Lower lobe of right lung (tissue), 2 donors: ENCODE results near the gene CACNA1A. TPM values are rescaled to one million over a fixed set of nuclear protein-coding genes. Genes with fewer than 3 reads are reported as not detected.

Source experiments
- ATAC-seq, 2 donors: fragments of 200-7000 bp; cut with Tn5 transposase; one replicate each; pipeline ENCODE4 v1.9.1; 2020 to 2022; ENCODE audit warnings: mild to moderate bottlenecking in 2 of 2, moderate library complexity in 2 of 2
- DNase-seq: peaks from one replicate; pipeline ENCODE4 v3.0.0-alpha.2; 2020
- H3K27ac ChIP-seq: fragments of 200-600 bp; one replicate; pipeline ENCODE4 v1.8.0; 2022
- H3K27me3 ChIP-seq: fragments of 200-600 bp; one replicate; pipeline ENCODE4 v1.8.0; 2022; ENCODE audit warnings: low read depth
- H3K36me3 ChIP-seq: fragments of 200-600 bp; one replicate; pipeline ENCODE4 v1.8.0; 2022; ENCODE audit warnings: mild to moderate bottlenecking
- H3K4me1 ChIP-seq: fragments of 200-600 bp; one replicate; pipeline ENCODE4 v1.8.0; 2022
- H3K4me3 ChIP-seq: fragments of 200-600 bp; one replicate; pipeline ENCODE4 v1.8.0; 2022; ENCODE audit warnings: mild to moderate bottlenecking
- H3K9me3 ChIP-seq: fragments of 200-600 bp; one replicate; pipeline ENCODE4 v1.8.0; 2022
- intact Hi-C: fragments of 100-400 bp; cut with DNase I; formaldehyde crosslinking; loops from one replicate; pipeline ENCODE4 v1.11.0; 2022
- total RNA-seq: library from RNA; stranded (reverse); fragmentation: NEBNext Ultra II Directional; extraction: Animal tissue kit (Norgen Biotek cat#: 25700); gene quantifications from one replicate; pipeline ENCODE4 v1.2.1, GENCODE V29; 2021
- TF ChIP-seq, protein P1 (sequence below): fragments of 200-600 bp; IDR thresholded peaks from one replicate; pipeline ENCODE4 v1.8.0; 2022; ENCODE audit warnings: antibody characterized with exemption, mild to moderate bottlenecking
- donor health status: DM: no; HTN: yes; CAD: no; lungs with severe emphysema.

The CACNA1A gene
- total RNA-seq, 1 donor from 2014 or later = 0.71 TPM

DNA sequence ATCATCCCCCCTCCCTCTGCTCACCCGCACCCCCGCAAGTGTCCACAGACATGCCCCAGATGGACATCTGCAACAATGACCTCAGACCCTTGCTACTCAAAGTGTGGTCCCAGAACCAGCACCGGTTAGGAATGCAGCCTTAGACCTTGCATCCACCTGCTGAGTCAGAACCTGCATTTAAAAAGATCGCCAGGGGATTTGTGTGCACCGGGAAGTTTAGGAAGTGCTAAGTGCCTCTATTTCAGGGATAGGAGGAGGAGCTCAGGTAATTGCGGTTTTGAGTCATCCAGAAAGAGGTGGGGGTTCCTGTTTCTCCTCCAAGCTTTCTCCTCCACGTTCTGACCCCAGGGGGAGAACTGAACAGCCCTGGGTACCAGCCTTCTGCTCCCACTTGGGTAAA, 46.2 kb downstream of the CACNA1A start:
- Histone ChIP-seq H3K4me3 (no peak overlapping the region), H3K4me1 (no peaks in the 10 kb centered on the region), H3K27ac (no peak overlapping the region), H3K9me3 (no peaks in the 10 kb centered on the region), H3K36me3 (no peaks in the 10 kb centered on the region), H3K27me3 (peaks cover 5% of the 10 kb centered on the region)
- intact Hi-C loops = no loop called here
- DNase-seq (no peak), ATAC-seq (no peak)
- TF ChIP-seq, protein P1, sequence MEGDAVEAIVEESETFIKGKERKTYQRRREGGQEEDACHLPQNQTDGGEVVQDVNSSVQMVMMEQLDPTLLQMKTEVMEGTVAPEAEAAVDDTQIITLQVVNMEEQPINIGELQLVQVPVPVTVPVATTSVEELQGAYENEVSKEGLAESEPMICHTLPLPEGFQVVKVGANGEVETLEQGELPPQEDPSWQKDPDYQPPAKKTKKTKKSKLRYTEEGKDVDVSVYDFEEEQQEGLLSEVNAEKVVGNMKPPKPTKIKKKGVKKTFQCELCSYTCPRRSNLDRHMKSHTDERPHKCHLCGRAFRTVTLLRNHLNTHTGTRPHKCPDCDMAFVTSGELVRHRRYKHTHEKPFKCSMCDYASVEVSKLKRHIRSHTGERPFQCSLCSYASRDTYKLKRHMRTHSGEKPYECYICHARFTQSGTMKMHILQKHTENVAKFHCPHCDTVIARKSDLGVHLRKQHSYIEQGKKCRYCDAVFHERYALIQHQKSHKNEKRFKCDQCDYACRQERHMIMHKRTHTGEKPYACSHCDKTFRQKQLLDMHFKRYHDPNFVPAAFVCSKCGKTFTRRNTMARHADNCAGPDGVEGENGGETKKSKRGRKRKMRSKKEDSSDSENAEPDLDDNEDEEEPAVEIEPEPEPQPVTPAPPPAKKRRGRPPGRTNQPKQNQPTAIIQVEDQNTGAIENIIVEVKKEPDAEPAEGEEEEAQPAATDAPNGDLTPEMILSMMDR = no peak

DNA sequence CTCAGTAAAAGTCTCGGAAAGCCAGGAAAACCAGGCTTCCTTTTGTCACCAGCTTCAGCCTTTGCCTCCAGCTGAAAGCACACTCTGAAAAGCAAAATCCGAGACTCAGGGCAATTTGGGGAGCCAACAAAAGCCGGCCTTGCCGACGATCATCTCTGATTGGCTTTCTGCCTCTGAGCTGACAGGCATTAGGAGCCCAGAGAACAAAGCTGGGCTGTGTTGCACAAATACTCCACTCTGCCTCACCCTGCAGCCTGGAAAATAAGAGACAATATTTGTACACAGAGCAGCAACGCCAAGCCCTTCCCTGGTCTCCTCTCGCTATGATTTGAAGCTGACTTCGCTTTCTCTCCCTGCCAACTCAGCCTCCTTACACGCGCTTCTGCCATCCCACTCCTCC, 46.9 kb downstream of the CACNA1A start:
- H3K4me3 ChIP-seq = no peak overlapping the region
- no peak for ATAC-seq
- no peak for DNase-seq
- intact Hi-C loops = no loop called here
- TF ChIP-seq, protein P1 = no peak
- H3K27me3 ChIP-seq = peaks cover 5% of the 10 kb centered on the region
- no peaks in the 10 kb centered on the region for H3K36me3 ChIP-seq
- H3K4me1 ChIP-seq = no peaks in the 10 kb centered on the region
- H3K27ac ChIP-seq = no peak overlapping the region
- H3K9me3 ChIP-seq = no peaks in the 10 kb centered on the region

DNA sequence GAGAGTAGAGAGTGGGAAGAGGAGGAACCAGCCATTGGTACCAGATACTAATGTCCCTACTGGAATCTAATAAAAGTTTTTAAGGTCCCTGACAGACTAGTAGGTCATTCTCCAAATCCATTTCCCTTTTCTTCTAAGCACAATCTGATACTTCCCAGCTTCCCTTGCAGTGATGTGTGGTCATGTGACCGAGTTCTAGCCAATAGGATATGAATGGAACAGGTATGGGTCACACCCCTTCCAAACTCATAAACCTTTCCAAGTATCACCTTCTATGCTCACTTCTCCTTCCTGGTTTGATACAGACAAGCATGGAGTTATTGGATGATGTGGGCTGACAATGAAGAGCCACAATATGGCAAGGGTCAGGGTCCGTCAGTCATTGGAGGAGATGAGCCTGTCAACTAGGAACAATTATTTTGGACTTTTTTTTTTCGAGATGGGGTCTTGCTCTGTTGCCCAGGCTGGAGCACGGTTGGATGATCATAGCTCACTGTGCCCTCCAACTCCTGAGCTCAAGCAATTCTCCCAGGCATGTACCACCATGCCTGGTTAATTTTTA, 54.8 kb downstream of the CACNA1A start:
- intact Hi-C loops = no loop called here
- no peaks in the 10 kb centered on the region for H3K36me3 ChIP-seq
- no peak overlapping the region for H3K27ac ChIP-seq
- ATAC-seq = no peak
- no peak for DNase-seq
- peaks cover 8% of the 10 kb centered on the region for H3K9me3 ChIP-seq
- no peaks in the 10 kb centered on the region for H3K4me1 ChIP-seq
- TF ChIP-seq, protein P1 = no peak
- H3K27me3 ChIP-seq = no peaks in the 10 kb centered on the region
- H3K4me3 ChIP-seq = no peak overlapping the region

DNA sequence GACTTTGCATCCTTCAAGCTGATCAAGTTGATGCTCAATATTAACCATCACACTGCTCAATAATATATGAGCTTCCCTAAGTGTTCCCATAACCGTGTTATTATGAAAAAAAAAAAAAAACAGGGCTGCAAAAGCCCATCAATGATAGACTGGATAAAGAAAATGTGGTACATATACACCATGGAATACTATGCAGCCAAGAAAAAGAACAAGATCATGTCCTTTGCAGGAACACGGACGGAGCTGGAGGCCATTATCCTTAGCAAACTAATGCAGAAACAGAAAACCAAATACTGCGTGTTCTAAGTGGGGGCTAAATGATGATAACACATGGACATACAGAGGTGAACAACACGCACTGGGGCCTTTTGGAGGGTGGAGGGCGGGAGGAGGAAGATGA, 58.3 kb downstream of the CACNA1A start:
- Histone ChIP-seq H3K36me3 (no peaks in the 10 kb centered on the region), H3K9me3 (peaks cover 8% of the 10 kb centered on the region), H3K4me3 (no peak overlapping the region), H3K27ac (no peak overlapping the region), H3K4me1 (no peaks in the 10 kb centered on the region), H3K27me3 (peaks cover 5% of the 10 kb centered on the region)
- ATAC-seq (no peak), DNase-seq (no peak)
- TF ChIP-seq, protein P1 = no peak
- intact Hi-C loops = no loop called here

DNA sequence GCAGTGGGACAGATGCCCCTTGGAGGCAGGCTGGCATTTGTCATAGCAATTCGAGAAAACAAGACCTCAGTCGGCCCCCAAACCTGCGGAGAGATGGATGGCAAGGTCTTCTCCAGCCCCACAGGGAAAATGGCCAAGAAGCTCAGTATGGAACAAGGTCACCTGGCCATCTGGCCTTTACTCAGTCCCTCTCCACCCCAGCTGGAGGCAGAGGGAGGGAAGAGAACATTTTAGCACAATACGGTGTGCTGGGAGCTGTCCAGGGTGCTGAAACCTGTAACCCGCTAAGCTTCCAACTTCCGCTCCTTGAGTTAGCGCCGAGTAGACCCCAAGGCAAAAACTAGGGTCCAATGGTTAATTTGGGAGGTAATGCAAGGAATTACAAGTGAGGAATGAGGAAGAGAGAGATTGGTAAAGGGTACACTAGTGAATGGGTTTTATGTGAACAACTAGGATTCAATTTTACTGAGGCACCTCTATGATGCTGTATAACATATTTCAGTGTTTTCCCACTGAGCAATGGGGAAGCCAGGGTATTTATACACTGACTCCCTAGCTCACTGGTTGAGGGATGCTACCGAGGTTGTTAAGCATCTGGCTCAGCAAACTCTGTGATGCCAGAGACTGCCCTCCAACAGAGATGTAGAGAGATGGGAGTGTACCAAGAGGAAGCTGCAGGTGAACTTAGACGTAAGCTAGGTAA, 64.3 kb downstream of the CACNA1A start:
- Histone ChIP-seq H3K27me3 (peaks cover 6% of the 10 kb centered on the region), H3K4me3 (no peak overlapping the region), H3K9me3 (no peaks in the 10 kb centered on the region), H3K36me3 (no peaks in the 10 kb centered on the region), H3K4me1 (no peaks in the 10 kb centered on the region), H3K27ac (no peak overlapping the region)
- no peak for ATAC-seq
- TF ChIP-seq, protein P1 = no peak
- DNase-seq = no peak
- intact Hi-C loops = no loop called here
